Fibroblast of villous mesenchyme (primary cell): ENCODE results near the gene SCNN1B. TPM values are rescaled to one million over a fixed set of nuclear protein-coding genes. Genes with fewer than 3 reads are reported as not detected.

Experiments used
- DNase-seq: peaks from one replicate; pipeline ENCODE4 v3.0.0-alpha.2; 2010; ENCODE audit warnings: low read depth
- H3K4me3 ChIP-seq: 2 replicates; pipeline ENCODE4 v1.5.1; 2011; ENCODE audit warnings: low read depth, mild to moderate bottlenecking, low read length
- CTCF ChIP-seq: IDR thresholded peaks from 2 replicates; pipeline ENCODE4 v1.5.1; 2012; ENCODE audit warnings: low read depth, mild to moderate bottlenecking, low read length; ENCODE audit not compliant: insufficient read depth
- total RNA-seq: library from RNA; depleted of rRNA; stranded (reverse); fragments of >200 nt; gene quantifications from 2 replicates; pipeline ENCODE4 v1.2.3, GENCODE V29; 2012

The SCNN1B gene
- total RNA-seq, 1 donor = not detected

DNA sequence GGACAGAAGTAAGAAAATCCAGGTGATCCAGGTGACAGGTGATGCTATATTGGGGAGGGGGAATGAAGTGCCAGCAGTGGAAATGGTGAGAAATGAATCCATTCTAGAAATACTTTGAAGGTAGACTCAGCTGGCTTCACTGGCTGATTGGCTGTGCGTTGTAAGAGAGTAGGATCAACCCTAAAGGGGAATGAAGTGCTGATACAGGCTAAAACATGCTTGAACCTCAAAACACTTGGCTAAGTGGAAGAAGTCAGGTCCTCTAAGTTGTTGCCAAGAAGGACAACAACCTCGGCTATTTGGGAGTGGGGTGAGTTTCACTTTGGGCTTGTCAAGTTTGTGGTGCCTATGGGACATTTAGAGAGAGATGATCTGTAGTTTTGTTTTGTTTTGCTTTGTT is 24.1 kb upstream of the SCNN1B start:
- TF ChIP-seq CTCF = no peak
- no peak for DNase-seq
- H3K4me3 ChIP-seq = no peak overlapping the region

DNA sequence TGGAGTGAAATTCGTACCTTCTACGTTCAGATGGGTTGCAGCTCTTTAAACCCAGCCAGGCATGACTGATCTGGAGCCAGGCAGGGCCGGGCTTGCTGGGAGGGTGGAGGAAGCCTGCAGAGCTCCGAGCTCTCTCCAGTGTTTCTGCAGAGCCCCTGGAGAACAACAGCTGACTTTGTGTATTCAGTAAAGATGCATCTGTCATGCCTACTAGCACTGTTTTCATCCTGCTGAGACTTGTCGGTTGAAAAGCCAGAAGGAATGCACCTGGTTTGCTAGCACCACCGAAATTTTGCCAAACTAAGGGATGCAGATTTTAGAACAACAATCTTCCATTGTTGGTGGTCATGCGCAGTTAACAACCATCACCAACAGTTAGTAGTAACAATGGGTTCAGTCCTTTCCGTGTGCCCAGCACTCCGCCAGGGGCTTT is 22.4 kb upstream of the SCNN1B start:
- DNase-seq = no peak
- no peak overlapping the region for H3K4me3 ChIP-seq
- no peak for TF ChIP-seq CTCF

- no peak for TF ChIP-seq CTCF
- no peak overlapping the region for H3K4me3 ChIP-seq
- DNase-seq = no peak
These were observed 21.6 kb upstream of the SCNN1B start for GRCh38 chr16:23280483-23280967.

GRCh38 chr16:23282568-23282967 is 19.5 kb upstream of the SCNN1B start:
- DNase-seq = no peak
- no peak overlapping the region for H3K4me3 ChIP-seq
- TF ChIP-seq CTCF = no peak

DNA sequence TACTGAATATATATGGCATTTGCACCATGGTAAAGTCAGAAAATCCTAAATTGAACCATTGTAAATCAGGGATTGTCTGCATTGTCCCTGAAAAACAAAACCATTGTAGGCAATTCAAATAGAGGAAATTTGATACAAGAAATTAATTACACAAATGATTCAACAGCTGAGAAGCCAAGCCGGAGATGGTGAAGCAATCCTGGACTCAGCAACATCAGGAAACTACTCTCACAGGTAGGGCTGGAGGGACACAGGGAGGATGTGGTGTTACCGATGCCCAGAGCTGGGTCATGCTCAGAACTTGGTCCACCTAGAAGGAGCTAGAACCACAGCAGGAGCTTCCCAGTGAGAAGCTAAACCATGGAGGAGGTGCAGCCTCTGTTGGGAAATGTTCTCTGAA is 18.5 kb upstream of the SCNN1B start:
- no peak for TF ChIP-seq CTCF
- no peak for DNase-seq
- no peak overlapping the region for H3K4me3 ChIP-seq

DNA sequence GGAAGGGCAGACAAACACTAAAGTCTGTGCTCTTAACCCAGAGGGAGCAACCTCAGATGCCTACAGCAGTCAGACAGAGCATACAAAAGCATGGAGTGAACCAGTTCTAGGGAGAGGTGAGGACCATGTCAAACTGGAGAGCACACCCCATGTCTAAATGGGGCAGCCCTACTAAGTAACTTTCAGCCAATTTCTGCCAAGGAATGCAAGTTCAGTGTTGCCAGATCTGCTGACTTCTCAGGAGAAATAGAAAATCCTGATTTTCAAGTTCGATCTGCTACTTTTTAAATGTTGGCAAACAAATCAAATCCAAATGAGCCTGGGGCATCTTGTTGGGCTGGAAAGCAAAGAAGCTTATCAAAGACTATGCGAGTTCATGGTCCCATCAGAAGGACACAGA is 17.5 kb upstream of the SCNN1B start:
- no peak overlapping the region for H3K4me3 ChIP-seq
- DNase-seq = no peak
- TF ChIP-seq CTCF = no peak

DNA sequence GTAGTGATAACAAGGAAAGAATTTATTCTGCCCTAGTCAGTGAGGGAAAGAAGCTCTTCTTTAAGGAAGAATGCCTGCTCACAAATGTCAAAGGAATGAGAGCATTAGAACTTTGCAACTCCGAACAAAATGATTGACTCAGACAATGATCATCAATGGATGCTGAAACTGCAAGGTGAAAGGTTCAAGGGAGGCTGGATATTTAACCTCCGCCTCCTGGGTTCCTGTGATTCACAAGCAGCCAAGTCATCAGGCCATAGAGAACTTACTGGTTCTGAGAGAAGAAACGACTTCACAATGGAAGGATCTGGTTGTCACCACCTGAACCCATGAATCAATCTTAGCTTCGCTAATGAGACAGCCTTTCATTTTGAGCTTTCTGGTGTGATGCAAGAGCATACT is 16.0 kb upstream of the SCNN1B start:
- DNase-seq = no peak
- TF ChIP-seq CTCF = no peak
- no peak overlapping the region for H3K4me3 ChIP-seq
